HG03175 (cell line): ENCODE results near the gene C5AR2.
"Not testable (repeated sequence)": the region's sequence is repeated elsewhere in the genome, so short reads cannot be mapped to it uniquely, and the experiment has no call there.

Source experiments
- ATAC-seq: cut with Tn5 transposase; IDR thresholded peaks from one replicate; pipeline ENCODE4 v1.9.1; 2021; ENCODE audit warnings: mild to moderate bottlenecking, moderate library complexity; ENCODE audit not compliant: unreplicated experiment

The C5AR2 gene

GRCh38 chr19:47383890-47384289, 51.9 kb downstream of the C5AR2 start:
- not testable (repeated sequence) for ATAC-seq

- not testable (repeated sequence) for ATAC-seq
These were observed 52.6 kb downstream of the C5AR2 start for GRCh38 chr19:47384533-47384932.

- ATAC-seq, result not testable (repeated sequence)
These were observed 54.6 kb downstream of the C5AR2 start for GRCh38 chr19:47386582-47386981.

- ATAC-seq, result not testable (repeated sequence)
These were observed 55.6 kb downstream of the C5AR2 start for GRCh38 chr19:47387623-47388022.

- not testable (repeated sequence) for ATAC-seq
These were observed 56.7 kb downstream of the C5AR2 start for GRCh38 chr19:47388721-47389120.

- ATAC-seq, result no peak
These were observed 57.2 kb downstream of the C5AR2 start for GRCh38 chr19:47389150-47389556.

GRCh38 chr19:47390533-47391488, 58.8 kb downstream of the C5AR2 start:
- ATAC-seq, result no peak

- no peak for ATAC-seq
These were observed 59.7 kb downstream of the C5AR2 start for GRCh38 chr19:47391510-47392223.
